ENCODE data around the gene RNF114.

The RNF114 gene

GRCh38 chr20:49987868-49988690, 51.9 kb downstream of the RNF114 start:
- TF ChIP-seq ZNF560 (tag by site-specific recombination; IDR thresholded peaks at IDR 0.05; ENCODE audit: borderline replicate concordance) (no peak), ZNF544 (tag by site-specific recombination; IDR thresholded peaks at IDR 0.05) (no peak), ZNF48 (tag by site-specific recombination; IDR thresholded peaks at IDR 0.05) (no peak), GLIS2 (tag by site-specific recombination; IDR thresholded peaks at IDR 0.05) (peak; percentile 35; the same call in 1 of the 2 replicates), ZNF138 (tag by site-specific recombination; IDR thresholded peaks at IDR 0.05; ENCODE audit: borderline replicate concordance) (no peak), ZNF10 (tag by site-specific recombination; IDR thresholded peaks at IDR 0.05) (no peak), ZSCAN5A (tag by site-specific recombination; IDR thresholded peaks at IDR 0.05) (no peak), ZFHX2 (tag by site-specific recombination; conservative IDR thresholded peaks at IDR 0.05) (peak; percentile 74), ZNF114 (tag by site-specific recombination; IDR thresholded peaks at IDR 0.05) (no peak), ZNF513 (tag by site-specific recombination; IDR thresholded peaks at IDR 0.05) (no peak), ZNF792 (tag by site-specific recombination; IDR thresholded peaks at IDR 0.05) (no peak), SCRT2 (tag by site-specific recombination; IDR thresholded peaks at IDR 0.05) (peak; percentile 61; the same call in 1 of the 2 replicates), ZNF473 (tag by site-specific recombination; IDR thresholded peaks at IDR 0.05) (no peak), KLF7 (tag by site-specific recombination; IDR thresholded peaks at IDR 0.05; ENCODE audit: borderline replicate concordance) (no peak), ZNF623 (tag by site-specific recombination; IDR thresholded peaks at IDR 0.05) (no peak), ZNF561 (tag by site-specific recombination; IDR thresholded peaks at IDR 0.05; ENCODE audit: borderline replicate concordance) (no peak), ZBTB26 (tag by site-specific recombination; optimal IDR thresholded peaks at IDR 0.05) (no peak), ZNF302 (tag by site-specific recombination; IDR thresholded peaks at IDR 0.05; ENCODE audit: low read depth) (no peak), SP7 (tag by site-specific recombination; IDR thresholded peaks at IDR 0.05) (no peak), ZNF211 (tag by site-specific recombination; IDR thresholded peaks at IDR 0.05; ENCODE audit: low read depth) (no peak), ZNF555 (tag by site-specific recombination; conservative IDR thresholded peaks at IDR 0.05) (no peak), ZNF639 (tag by site-specific recombination; IDR thresholded peaks at IDR 0.05) (no peak), ZSCAN23 (tag by site-specific recombination; IDR thresholded peaks at IDR 0.05) (no peak), ZNF311 (tag by site-specific recombination; IDR thresholded peaks at IDR 0.05; ENCODE audit: borderline replicate concordance) (no peak), EGR2 (tag by site-specific recombination; IDR thresholded peaks at IDR 0.05; ENCODE audit: low read depth) (peak; percentile 70; the same call in 1 of the 2 replicates), ZBTB20 (tag by site-specific recombination; IDR thresholded peaks at IDR 0.05) (no peak), OSR2 (tag by site-specific recombination; IDR thresholded peaks at IDR 0.05) (no peak), GLIS1 (tag by site-specific recombination; IDR thresholded peaks at IDR 0.05) (peak; percentile 25; the same call in 1 of the 2 replicates)
- TF ChIP-seq, protein P1, sequence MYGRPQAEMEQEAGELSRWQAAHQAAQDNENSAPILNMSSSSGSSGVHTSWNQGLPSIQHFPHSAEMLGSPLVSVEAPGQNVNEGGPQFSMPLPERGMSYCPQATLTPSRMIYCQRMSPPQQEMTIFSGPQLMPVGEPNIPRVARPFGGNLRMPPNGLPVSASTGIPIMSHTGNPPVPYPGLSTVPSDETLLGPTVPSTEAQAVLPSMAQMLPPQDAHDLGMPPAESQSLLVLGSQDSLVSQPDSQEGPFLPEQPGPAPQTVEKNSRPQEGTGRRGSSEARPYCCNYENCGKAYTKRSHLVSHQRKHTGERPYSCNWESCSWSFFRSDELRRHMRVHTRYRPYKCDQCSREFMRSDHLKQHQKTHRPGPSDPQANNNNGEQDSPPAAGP (tag by site-specific recombination; IDR thresholded peaks at IDR 0.05): no peak
- Histone ChIP-seq H3K9me3 (ENCODE audit: control insufficient read depth, insufficient read depth, low read depth, low read length) (no peaks in the 10 kb centered on the region), H3K4me3 (ENCODE audit: low read depth, low read length) (no peak overlapping the region), H3K36me3 (ENCODE audit: control insufficient read depth in 2 of 2, insufficient read depth in 1 of 2, low read length in 2 of 2) (peaks cover 0 to 36% of the 10 kb centered on the region in 2 experiments; a peak in 1 of 3 replicates), H3K27ac (ENCODE audit: extremely low read depth, low read depth, low read length) (no peak overlapping the region), H3K4me1 (ENCODE audit: control insufficient read depth, insufficient read depth, low read length) (peaks cover under 1% of the 10 kb centered on the region; the same call in 1 of the 2 replicates)
- ChIA-PET POLR2A (no interaction called here), CTCF (interaction anchor here (2.9 to 5.6 kb wide), 2 partner anchors 9 to 83 kb away, joined by 15 to 30 read pairs; no protein-coding TSS in a partner anchor)
